ENCODE measurements around the gene NSUN2.

Gene NSUN2

DNA sequence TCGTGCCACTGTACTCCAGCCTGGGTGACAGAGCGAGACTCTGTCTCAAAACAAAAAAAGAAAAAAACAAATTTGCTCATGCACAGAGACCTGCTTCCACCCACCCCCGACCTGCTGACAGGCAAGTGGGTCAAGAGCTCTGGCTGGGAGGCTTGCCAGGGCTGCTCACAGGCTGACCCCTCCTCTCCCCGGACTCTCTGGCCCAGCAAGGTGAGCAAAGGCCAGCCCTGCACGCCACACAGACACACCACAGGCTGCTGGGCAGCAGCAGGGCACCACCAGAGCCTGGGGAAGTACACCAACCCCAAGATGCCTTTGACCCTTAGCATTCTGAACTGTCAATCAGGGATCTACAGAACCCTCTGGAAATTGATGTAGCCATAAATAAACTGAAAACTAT, 29.2 kb downstream of the NSUN2 start:
- no peak overlapping the region for H3K4me3 ChIP-seq (ENCODE audit: control insufficient read depth, low read depth, low read length)
- no peak for DNase-seq (ENCODE audit: low read depth)
- TF ChIP-seq, protein P1, sequence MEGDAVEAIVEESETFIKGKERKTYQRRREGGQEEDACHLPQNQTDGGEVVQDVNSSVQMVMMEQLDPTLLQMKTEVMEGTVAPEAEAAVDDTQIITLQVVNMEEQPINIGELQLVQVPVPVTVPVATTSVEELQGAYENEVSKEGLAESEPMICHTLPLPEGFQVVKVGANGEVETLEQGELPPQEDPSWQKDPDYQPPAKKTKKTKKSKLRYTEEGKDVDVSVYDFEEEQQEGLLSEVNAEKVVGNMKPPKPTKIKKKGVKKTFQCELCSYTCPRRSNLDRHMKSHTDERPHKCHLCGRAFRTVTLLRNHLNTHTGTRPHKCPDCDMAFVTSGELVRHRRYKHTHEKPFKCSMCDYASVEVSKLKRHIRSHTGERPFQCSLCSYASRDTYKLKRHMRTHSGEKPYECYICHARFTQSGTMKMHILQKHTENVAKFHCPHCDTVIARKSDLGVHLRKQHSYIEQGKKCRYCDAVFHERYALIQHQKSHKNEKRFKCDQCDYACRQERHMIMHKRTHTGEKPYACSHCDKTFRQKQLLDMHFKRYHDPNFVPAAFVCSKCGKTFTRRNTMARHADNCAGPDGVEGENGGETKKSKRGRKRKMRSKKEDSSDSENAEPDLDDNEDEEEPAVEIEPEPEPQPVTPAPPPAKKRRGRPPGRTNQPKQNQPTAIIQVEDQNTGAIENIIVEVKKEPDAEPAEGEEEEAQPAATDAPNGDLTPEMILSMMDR (conservative IDR thresholded peaks at IDR 0.05; ENCODE audit: control insufficient read depth, insufficient read depth, low read depth, low read length) = no peak

DNA sequence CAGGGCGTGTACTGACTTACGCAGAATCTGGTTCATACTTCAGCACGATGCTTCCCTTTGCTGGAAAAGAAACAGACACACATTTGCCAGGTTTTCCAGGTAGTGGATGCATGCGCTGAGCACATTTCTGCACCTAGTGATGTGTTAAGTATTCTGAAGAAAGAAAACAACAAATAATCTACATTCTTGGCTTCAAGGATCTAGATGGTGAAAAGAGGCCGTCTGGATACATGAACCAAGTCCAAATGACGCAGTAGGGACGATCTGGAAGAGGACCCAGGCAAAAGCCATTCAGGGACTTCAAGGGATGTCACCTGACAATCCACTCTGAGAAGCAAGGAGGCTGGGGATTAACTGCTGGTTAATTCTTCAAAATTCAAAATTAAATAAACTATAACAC, 30.4 kb downstream of the NSUN2 start:
- TF ChIP-seq, protein P1 (conservative IDR thresholded peaks at IDR 0.05; ENCODE audit: control insufficient read depth, insufficient read depth, low read depth, low read length) = no peak
- no peak for DNase-seq (ENCODE audit: low read depth)
- H3K4me3 ChIP-seq (ENCODE audit: control insufficient read depth, low read depth, low read length) = no peak overlapping the region

DNA sequence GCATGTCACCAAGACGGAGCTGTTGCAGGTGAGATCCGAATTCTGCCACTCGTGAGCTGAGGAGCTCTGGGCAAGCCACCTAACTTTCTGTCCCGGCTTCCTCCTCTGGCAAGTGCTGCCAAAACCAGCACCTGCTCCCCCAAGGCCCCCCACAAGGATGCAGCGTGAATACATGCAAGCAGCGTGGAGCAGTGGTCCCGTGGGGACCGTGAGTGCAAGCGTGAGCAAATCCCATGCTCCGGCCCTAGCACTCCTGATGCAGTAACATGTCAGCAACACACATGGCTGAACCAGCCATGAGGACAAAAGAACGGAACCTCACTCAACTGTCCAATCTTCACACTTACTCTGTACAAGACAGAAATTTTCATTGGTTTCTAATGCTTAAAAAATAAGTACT, 31.0 kb downstream of the NSUN2 start:
- H3K4me3 ChIP-seq (ENCODE audit: control insufficient read depth, low read depth, low read length) = no peak overlapping the region
- TF ChIP-seq, protein P1 (conservative IDR thresholded peaks at IDR 0.05; ENCODE audit: control insufficient read depth, insufficient read depth, low read depth, low read length) = no peak
- no peak for DNase-seq (ENCODE audit: low read depth)

GRCh38 chr5:6601271-6601670, 31.6 kb downstream of the NSUN2 start:
- no peak for DNase-seq (ENCODE audit: low read depth)
- TF ChIP-seq, protein P1 (conservative IDR thresholded peaks at IDR 0.05; ENCODE audit: control insufficient read depth, insufficient read depth, low read depth, low read length) = no peak
- no peak overlapping the region for H3K4me3 ChIP-seq (ENCODE audit: control insufficient read depth, low read depth, low read length)

GRCh38 chr5:6599739-6600138, 33.1 kb downstream of the NSUN2 start:
- DNase-seq (ENCODE audit: low read depth) = no peak
- H3K4me3 ChIP-seq (ENCODE audit: control insufficient read depth, low read depth, low read length) = no peak overlapping the region
- TF ChIP-seq, protein P1 (conservative IDR thresholded peaks at IDR 0.05; ENCODE audit: control insufficient read depth, insufficient read depth, low read depth, low read length) = no peak

GRCh38 chr5:6598351-6598900, 34.4 kb downstream of the NSUN2 start:
- TF ChIP-seq, protein P1 (conservative IDR thresholded peaks at IDR 0.05; ENCODE audit: control insufficient read depth, insufficient read depth, low read depth, low read length) = no peak
- peak; percentile 57 for DNase-seq (ENCODE audit: low read depth)
- H3K4me3 ChIP-seq (ENCODE audit: control insufficient read depth, low read depth, low read length) = no peak overlapping the region

- TF ChIP-seq, protein P1 (conservative IDR thresholded peaks at IDR 0.05; ENCODE audit: control insufficient read depth, insufficient read depth, low read depth, low read length) = no peak
- DNase-seq (ENCODE audit: low read depth) = no peak
- H3K4me3 ChIP-seq (ENCODE audit: control insufficient read depth, low read depth, low read length) = no peak overlapping the region
Measured at GRCh38 chr5:6597557-6597956, 35.3 kb downstream of the NSUN2 start.

Measured in fibroblast of mammary gland (primary cell).